DOHH2 (cell line): ENCODE results near the gene ERBB2.

Experiments used
- CTCF ChIP-seq: fragments of 200-600 bp; sonication (generic); IDR thresholded peaks from one replicate; pipeline ENCODE4 v1.5.1; 2014; ENCODE audit warnings: antibody characterized with exemption, mild to moderate bottlenecking, low read depth, low read length; ENCODE audit not compliant: poor library complexity, severe bottlenecking
- EZH2phosphoT487 ChIP-seq: fragments of 200-600 bp; sonication (generic); IDR thresholded peaks from 2 replicates; pipeline ENCODE4 v1.6.1; 2017; ENCODE audit warnings: borderline replicate concordance, mild to moderate bottlenecking, antibody characterized with exemption, low read length, moderate library complexity, mixed read lengths

- TF ChIP-seq CTCF: peak; percentile 90
- no peak for TF ChIP-seq EZH2phosphoT487
Observed at GRCh38 chr17:39671651-39672521, 28.0 kb upstream of the ERBB2 start.
